Pulmonary artery endothelial cell (primary cell): Measurements from ENCODE around the gene ZXDC. TPM values are rescaled to one million over a fixed set of nuclear protein-coding genes. Genes with fewer than 3 reads are reported as not detected.

ENCODE experiments used
- DNase-seq: peaks from one replicate; pipeline ENCODE4 v3.0.0-alpha.2; 2011; ENCODE audit warnings: low read depth, low spot score
- total RNA-seq: library from RNA; depleted of rRNA; stranded (reverse); fragments of >200 nt; gene quantifications from 2 replicates; pipeline ENCODE4 v1.2.3, GENCODE V29; 2014

ZXDC gene
- total RNA-seq, 1 donor from 2014 or later: 15.2 TPM

GRCh38 chr3:126435456-126436315 lies 40.0 kb downstream of the ZXDC start:
- no peak for DNase-seq

DNA sequence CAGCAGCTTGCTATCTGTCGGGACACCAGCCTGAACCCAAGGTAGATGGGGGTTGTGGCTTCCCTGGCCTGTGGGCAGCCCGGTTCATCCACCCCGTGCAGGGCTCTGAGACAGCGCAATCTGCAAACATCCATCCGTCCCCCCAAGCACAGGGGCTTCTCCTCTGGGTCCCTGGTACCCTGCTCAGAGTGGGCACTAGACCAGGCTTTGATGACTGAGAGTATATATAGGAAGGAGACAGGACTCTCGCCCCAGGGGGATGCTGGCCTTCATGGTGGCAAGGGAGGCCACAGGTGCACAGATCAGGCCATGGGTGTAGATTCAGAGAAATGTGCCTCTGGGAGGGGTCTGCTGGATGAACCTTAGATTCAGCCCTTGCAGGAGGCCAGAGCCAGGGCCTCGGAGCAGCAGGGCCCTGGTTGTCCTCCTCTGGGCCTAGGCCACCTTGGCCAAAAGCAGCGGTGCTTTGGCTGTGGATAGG lies 40.7 kb downstream of the ZXDC start:
- no peak for DNase-seq

DNA sequence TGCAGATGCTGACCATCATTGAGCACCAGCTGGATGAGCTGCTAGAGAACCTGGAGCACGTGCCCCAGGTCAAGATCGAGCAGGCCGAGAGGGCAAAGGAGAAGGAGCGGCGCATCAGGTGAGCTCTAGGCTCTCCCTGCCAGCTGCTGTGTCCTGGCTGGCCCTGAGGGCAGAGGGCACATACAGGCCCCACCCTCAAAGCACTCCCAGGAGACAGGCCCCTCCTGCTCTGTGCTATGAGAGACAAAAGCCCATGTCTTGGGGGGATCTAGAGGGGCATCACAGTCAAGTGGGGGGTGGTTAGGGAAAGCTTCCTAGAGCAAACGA lies 41.5 kb downstream of the ZXDC start:
- no peak for DNase-seq

DNA sequence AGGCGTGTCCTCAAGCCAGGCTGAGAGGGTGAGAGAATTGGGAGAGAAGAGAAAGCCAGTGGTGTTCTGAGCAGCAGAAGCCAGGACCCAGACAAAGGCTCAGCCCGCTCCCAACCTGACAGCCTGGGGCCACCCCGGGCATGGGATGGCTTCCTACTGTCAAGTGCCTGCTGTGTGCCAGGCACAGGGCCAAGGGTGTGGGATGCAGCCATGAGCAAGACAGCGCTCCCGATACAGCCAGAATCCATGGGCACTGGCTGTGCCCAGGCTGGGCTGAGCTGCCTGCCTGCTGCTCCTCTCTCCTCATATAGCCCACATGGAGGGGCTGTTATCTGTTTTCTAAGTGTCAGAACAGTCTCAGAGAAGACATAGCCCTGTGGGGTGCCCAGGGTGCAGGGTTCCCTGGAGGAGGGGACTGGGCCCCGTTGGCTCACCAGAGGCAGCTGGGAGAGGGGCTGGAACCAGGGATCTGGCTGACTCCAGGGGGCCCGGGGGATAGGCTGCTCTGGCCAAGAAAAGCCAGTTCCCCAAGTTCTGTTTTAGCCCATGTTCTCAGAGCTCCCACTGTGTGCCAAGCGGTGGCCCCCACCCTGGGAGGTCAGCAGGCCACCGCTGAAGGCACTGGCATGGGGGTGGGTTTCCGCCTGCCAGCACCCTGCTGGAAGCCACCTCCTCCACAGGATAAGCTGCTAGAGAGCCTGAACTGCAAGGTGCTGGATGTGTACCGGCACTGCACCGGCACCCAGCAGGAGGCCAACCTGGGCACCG lies 42.0 kb downstream of the ZXDC start:
- DNase-seq: no peak

DNA sequence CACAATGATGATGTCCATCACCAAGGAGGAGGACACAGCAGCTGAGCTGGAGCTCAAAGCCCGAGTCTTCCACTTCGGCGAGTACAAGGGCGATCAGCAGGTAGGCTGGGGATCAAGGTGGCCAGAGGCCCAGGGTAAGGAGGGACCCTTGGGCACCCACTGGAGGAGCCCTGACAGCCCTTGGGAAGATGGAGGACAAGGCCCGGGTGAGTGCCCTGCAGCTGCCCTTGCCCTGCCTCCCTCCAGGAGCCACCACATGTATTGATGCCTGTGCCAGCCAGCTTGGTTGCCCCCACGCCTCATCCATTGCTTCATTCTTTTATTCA lies 42.6 kb downstream of the ZXDC start:
- DNase-seq: no peak

DNA sequence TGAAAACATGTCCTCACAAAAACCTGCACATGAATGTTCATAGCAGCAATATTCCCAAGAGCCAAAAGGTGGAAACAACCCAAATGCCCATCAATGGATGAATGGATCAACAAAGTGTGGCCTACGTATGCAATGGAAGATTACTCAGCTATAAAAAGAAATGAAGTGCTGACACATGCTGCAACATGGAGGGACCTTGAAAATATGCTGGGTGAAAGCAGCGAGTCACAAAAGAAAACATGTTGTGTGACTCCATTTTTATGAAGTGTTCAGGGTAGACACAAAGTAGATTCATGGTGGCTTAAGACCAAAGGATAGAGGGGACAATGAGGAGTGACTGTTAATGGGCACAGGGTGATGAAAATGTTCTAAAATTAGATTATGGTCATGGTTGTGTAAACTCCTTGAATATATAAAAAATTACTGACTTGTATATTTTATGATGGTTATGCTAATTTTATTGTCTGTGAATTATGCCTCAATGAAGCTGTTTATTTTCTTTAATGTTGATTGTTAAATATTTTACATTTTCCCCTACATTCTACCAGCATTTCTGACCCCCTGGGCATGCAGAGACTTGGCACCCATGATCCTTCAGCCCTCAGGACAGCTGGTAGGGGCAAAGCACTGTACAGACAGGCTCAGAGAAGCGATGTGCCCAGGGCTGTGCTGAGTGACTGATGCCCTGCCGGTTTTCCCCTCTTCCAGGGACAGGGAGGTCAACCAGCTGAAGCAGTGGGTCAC lies 43.2 kb downstream of the ZXDC start:
- no peak for DNase-seq

- no peak for DNase-seq
These were observed 44.6 kb downstream of the ZXDC start for GRCh38 chr3:126431103-126431534.

DNA sequence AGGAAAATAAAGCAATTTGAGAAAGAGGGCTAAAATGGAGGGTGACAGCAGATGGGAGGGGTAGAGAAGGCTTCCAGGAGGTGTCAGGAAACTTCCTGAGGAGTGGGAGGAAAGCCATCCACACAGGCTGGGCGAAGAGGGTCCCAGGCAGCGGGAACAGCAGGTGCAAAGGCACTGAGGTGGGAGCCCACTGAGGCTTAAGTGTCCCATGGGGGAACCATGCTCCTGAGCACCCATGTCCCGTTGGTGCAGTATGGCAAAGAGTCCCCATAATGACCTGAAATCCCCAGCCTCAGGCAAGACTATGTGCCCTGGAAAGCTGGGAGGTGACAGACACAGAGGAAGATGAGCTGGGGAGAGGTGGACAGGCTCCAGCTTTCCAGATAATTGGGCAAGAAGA lies 50.9 kb downstream of the ZXDC start:
- no peak for DNase-seq

- no peak for DNase-seq
These were observed 51.5 kb downstream of the ZXDC start for GRCh38 chr3:126424039-126424717.

GRCh38 chr3:126423191-126424038 lies 52.3 kb downstream of the ZXDC start:
- DNase-seq: no peak

DNA sequence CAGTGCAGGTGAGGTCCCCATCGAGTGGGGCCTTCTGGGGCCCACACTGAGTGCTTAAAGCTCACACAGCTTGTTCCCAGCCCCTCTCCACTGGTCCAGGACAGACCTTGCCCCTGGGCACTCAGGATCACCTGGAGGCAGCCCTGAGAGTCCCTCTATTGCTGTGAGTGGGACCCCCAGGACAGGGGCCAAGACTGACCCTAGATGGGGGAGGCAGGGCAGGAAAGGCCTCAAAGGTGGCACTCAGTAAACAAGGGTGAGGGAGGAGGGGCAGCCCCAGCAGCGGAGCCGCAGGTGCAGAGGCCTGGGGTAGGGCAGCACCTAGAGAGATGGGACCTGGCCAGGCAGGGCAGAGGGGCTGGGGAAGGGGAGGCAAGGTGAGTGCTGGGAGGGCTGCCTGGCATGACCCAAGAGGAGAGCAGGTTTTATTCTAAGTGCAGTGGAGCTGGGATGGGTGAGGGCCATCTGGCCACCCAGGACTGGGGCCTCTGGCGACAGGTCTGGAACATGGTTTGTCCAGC lies 53.1 kb downstream of the ZXDC start:
- DNase-seq: no peak

DNA sequence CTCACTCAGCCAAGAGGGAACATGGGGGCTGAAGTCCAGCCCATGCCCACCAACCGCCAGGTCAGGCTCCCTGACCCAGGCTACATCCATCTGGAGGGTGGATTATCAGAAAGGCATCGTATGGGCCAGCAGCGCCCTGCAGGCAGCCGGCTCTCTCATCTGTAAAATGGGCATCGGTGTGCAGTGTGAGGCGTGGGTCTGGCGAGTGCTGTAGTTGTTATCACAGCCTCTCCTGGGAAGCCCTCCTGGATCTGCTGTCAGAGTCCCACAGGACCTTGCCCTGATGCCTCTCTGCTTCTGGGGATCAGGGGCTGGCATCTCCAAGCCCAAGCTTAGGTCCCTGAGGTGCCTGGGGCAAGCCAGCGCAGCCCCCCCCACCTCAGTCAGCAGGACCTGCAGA lies 53.6 kb downstream of the ZXDC start:
- DNase-seq: no peak

- DNase-seq: no peak
These were observed 54.0 kb downstream of the ZXDC start for GRCh38 chr3:126421573-126422119.

DNA sequence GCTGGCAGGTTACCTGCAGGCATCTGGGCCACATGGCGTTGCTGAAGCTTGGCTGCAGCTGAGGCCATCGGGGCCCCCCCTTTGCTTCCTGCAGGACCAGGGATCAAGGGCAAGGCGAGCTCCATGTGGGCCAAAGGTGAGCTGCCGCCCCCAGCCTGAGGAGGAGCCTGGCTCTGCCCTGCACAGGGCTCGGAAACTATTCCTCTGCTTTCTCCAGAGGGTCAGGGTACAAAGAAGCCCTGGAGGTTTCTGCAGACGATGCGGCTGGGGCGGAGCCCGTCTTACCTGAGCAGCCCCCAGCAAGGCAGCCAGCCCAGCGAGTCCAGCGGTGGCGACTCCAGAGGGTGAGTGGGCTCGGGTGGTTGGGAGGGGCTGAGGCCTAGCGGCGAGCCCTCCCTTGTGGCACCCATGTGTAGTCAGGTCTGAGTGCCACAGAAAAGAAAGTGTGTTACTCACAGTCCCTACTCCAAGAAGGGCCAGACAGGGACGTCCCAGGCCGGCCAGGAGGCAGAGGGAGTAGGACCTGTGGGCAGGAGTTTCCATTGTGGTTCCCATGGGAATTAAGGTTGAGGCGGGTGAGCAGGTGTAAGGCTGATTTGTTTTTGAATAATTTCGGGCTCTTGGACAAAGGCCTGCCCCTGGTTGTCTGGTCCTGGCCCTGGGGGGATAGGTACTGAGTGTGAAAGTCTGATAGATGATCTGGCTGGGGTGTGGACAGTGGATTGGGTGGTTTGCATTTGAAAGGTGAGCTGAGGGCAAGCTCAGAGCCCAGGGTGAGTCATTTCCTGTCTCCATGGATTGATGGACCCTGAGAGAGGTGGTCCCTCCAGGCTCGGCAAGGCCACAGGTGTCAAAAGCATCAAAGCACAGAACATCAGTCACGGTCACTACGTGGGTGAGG lies 55.6 kb downstream of the ZXDC start:
- no peak for DNase-seq

DNA sequence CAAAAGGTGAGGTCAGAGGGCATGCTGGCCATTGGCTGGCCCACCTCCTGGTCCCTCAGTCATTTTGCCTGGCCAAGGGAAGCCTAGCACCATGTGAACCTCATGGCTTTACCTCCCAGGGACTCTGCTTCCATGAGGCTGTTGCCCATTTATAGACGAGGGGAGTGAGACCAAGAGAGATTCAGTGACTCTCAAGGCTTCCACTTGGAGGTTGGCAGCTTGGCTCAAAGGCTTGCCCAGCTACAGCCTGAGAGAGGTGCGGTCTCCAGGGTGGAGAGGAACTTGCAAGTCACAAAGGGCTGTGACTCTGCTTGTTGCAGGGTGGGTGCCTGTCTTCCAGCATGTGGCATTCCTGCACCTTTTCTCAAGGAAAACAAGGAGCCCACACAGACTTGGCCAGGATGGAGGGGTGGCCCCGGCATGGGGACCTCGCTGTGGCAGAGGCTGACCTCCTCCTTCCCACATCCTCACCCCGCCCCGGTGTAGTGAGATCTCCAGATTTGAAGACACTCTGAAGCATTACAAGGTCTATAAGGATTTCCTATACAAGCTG lies 56.5 kb downstream of the ZXDC start:
- no peak for DNase-seq

DNA sequence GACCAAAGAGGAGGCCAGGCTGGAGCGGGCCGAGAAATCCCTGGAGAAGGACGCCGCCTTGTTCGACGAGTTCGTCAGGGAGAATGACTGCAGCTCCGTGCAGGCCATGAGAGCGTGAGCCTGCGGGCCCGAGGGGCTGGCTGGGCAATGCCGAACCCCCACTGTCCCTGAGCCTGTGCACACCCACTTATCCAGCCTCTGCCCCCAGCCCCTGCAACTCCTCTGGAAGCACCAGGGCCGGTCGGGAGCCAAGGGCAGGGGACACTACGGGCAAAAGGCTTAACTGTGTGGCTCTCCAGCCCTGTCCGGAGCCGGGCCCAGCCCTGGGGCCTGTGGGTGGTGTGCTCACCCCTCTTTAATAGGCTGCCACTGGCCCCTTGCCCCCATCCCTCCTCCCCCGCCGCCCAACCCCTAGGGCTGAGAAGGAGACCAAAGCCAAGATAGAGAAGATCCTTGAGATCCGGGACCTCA lies 57.0 kb downstream of the ZXDC start:
- DNase-seq: no peak

- no peak for DNase-seq
These were observed 57.6 kb downstream of the ZXDC start for GRCh38 chr3:126417981-126418530.

DNA sequence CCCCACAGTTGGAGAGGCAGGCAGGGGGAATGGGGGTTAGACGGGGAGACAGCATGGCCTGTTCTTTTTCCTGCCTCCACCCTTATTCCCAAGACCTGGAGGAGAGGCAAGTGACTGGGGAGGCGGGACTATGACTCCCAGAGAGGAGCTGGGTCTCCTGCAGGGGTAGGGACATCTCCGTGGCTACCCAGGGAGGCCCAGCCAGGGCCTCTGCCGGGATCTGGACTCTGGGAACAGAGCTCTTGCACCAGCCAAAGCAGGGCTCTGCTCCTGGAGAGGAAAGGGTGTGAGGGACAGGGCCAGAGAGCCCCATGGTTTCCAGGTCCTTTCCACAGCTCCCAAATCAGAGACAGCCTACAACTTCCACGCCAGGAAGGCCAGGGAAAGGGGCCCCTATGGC lies 58.2 kb downstream of the ZXDC start:
- no peak for DNase-seq
